Activated CD4-positive, alpha-beta T cell treated with anti-CD3 and anti-CD28 coated beads for 1 hour (primary cell): ENCODE measurements around the gene SLC6A4.
"Not testable (repeated sequence)": the region's sequence is repeated elsewhere in the genome, so short reads cannot be mapped to it uniquely, and the experiment has no call there.

Experiments
- DNase-seq: peaks from one replicate; pipeline ENCODE4 v3.0.0-alpha.2; 2020

SLC6A4 gene

DNA sequence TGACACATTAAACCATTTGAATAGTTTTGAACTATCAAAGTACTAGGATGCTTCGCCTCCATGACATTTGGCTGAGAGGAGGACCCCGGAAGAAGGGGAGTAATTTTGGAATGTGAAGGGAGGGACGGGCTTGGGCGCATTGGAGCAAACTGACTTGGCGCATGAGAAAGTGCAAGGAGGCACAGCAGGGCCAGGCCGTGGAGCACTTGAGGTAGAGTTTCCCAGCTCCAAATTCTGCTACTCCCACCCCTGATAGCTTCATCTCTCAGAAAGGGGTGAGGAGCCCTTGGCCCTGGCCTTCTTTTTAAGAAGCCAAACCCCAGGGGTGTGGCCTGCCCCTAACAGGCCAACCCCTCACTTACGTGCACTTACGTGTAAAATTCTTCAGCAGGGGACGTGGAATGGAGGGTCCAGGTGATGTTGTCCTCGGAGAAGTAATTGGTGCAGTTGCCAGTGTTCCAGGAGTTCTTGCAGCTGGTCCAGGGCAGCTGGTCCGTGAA lies 17.7 kb downstream of the SLC6A4 start:
- no peak for DNase-seq

DNA sequence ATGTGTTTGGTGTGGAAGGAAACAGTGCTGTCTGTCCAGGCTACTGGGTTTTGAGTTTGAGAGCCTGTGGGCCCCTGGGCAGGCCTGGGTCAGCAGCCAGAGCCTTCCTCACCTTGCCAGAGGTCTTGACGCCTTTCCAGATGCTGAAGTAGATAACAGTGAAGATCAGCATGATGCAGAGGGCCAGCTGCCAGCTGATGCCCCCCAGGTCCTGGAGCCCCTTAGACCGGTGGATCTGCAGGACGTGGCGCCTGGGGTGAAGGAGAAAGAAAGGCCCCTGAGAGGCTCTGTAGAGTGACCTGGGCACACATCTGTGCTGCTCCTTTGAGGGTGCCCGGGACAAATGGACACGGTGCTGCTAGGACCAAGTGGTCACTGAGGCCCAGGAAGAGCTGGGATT lies 18.4 kb downstream of the SLC6A4 start:
- no peak for DNase-seq

DNA sequence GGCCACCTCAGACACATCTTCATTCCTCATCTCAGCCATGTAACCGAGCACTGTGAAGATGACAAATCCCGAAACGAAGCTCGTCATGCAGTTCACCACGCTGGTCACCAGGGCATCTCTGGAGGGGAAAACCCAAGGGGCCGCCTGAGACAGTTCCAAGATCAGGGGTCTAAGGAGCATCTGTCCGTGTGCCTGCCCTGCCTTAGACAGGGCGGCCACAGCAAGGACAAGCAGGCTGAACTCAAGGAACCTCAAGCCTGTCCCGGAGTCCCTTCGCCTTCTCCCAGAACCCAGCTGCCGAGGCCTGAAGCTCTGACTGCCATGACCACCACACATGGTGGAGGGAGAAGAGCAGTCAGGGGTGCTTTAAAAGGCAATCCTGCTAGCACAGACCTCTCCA lies 22.7 kb downstream of the SLC6A4 start:
- no peak for DNase-seq

DNA sequence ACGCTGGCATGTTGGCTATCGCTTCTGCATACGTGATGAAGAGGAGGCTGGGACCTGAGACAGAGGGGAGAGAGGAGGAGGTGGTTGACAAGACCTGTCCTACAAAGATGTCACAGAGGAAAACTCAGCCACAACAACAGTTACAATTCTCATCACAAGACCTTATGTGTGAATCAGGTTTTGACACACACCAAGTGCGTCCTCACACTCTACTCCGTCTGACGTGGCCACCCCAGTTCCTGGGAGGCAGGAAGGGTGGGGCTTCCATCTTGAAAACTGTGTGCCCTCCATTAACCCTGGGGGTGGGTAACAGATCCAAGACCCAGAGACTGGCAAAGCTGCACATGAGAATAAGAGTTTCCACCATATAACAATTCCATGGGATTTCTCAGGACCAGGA lies 24.1 kb downstream of the SLC6A4 start:
- no peak for DNase-seq

DNA sequence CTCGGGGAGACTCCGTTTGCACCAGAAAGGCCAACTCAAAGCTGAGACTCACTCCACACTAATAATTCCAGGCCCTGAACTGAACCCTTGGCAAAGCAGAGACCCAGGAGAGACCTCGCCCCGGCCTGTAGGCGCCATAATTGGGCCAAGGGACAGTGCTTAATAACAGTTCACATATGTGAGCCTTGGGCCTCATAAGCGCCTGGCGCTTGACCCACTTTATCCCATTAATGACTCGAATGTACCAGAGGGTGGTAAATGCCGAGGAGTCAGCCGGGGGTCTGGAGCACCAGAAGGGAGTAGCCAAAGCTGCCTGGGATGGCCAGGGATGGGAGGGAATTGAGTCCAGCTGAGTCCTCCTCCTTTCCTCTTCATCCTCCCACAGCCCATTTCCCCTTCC lies 24.6 kb downstream of the SLC6A4 start:
- DNase-seq = no peak

DNA sequence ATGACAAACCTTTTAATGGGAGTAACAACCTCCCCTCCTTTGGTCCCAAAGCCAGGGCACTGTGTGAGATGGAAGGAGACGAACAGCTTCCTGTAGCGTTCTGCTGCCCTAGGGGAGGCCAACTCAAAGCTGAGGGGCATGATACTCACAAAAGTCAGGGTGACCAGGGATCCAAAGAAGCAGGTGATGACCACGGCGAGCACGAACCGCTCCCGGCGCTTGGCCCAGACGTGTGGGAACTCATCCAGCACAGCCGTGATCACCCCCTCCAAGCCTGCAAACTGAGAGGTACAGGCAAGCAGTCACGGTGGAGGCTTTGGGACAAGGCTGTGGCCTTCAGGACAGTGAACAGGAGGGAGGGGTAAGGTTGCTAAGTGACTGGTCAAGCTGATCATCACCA lies 25.1 kb downstream of the SLC6A4 start:
- DNase-seq = no peak

DNA sequence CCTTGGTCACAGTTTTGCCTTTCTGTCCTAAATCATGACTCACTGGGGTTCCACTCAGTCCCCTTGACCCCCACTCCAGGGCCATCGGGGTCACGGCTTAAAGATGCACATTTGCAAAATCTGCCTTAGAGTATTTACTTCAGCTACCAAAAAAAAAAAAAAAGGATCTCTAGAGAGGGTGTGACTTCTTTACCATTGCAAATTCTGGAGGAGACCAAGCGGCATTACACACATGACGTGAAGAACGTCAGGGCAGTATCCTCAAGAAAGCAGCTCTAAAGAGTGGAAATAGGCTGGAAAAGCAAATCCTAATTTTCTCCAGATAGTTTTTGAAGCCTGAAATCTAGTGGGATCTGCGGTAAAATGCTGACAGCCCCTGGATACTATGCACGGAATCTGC lies 25.6 kb downstream of the SLC6A4 start:
- no peak for DNase-seq

DNA sequence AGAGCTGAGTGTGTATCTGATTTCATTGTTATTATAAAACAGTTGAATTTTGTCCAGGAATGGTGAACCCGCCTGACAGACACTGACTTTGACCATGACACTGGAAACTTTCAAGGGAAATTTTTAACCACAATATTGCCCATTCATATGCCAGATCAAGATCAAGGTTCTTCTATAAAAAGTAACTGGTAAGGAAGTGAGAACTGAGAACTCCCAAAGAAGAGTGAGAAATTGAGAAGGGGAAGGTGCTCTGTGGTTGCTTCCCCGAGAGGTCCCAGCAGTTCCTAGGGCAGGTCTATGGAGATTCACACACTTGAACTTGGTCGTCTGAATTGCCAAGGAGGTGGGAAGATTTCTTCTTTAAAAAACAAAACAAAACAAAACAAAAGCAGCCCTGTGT lies 27.3 kb downstream of the SLC6A4 start:
- DNase-seq = no peak

DNA sequence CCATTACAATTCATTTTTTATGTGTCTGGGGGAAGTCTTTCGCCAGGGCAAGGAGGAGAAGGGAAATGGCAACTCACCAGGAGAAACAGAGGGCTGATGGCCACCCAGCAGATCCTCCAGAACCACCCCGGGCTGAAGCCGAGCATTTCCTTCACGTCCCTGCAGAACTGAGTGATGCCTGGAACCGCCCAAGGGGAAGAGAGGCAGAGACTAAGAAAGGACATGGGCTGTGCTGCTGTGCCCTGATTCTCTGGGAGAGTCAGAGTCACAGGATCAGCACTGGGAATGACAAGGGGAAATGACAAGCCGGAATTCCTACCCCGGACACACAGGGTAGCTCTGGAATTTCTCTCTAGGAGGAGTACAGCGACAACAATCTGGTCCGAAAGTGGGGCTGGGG lies 27.8 kb downstream of the SLC6A4 start:
- DNase-seq = no peak

DNA sequence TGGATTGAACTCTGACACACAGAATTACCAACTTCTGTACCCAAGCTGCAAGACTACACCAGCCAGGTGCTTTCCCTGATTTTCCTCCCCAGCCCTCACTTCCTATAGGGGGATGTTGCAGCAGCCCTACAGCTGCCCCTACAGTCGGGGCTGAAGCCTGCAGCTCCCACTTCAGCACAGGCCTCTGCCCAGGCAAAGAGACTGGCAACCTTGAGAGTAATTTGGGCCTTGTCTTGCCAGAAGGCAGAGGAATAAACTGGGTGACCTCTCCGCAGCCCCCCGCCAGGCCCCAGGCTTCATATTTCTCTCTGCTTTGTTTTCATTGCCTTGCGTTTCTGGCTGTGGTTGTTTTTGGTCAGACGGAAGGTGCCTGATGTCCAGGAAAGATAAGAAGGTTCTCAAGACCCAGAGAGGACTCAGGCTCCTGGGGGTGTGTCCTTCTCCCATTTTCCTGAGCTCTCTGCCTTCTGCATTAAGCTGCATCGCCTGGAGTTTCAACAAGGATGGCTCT lies 32.0 kb downstream of the SLC6A4 start:
- DNase-seq = no peak

DNA sequence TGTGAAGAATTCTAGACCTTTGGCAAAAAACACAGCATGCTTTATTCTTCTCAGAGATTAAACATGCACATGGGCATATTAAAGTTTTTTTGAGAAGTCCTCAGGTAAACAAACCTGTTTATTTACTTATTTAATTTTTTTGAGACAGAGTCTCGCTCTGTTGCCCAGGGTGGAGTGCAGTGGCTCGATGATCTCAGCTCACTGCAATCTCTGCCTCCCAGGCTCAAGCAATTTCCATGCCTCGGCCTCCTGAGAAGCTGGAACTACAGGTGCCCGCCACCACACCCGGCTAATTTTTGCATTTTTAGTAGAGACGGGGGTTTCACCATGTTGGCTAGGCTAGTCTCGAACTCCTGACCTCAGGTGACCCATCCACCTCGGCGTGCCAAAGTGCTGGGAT lies 34.8 kb downstream of the SLC6A4 start:
- not testable (repeated sequence) for DNase-seq

DNA sequence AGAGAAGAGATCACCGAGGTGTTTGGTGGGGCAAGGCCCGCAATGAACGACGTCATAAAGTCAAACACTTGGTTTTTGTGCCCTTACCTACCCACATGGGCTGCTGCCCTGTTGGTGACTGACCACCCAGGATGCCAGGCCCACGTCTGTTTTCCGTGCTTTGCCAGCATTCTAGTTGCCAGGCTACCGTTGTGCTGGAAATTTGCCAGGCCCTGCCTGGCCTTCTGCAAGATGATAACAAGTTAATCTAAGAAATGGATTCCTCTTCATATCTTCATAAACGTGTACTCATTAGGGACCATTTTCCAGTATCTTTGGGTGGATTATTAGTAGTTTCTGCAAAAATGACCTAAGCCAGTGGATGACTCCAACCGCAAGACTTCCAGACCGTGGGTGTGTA lies 35.4 kb downstream of the SLC6A4 start:
- DNase-seq = no peak

DNA sequence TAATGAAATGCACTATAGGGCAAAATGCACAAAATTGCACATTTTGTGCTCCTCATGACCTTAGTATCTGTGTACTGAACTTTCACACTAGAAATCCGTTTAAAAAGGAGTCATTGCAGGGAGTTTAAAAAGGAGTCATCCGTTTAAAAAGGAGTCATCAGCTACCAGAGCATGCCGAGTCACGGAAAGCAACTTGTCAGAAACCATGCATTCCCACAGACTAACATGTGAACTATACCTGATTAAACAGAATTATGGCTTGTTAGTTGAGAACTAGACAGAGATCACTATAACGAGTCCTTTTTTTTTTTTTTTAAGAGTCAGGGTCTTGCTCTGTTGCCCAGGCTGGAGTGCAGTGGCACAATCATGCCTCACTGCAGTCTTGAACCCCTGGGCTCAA lies 35.9 kb downstream of the SLC6A4 start:
- no peak for DNase-seq

DNA sequence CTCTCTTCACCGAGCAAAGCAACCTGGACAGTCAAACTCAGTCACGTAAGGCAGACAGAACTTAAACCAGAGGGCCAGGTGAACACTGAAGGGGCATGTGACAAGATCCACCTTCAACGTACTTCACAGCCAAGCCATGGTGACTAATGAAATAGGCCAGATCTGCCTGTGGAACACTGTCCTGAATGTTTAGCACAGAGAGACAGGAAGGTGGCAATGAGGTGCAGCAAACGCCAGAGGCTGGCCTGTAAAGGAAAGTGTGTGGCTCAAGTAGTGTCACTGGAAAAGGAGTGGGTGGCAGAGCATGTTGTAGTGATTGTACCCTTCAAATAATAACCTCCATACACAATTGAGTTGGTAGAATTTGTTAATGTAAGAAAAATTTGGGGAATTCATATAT lies 38.1 kb downstream of the SLC6A4 start:
- no peak for DNase-seq

DNA sequence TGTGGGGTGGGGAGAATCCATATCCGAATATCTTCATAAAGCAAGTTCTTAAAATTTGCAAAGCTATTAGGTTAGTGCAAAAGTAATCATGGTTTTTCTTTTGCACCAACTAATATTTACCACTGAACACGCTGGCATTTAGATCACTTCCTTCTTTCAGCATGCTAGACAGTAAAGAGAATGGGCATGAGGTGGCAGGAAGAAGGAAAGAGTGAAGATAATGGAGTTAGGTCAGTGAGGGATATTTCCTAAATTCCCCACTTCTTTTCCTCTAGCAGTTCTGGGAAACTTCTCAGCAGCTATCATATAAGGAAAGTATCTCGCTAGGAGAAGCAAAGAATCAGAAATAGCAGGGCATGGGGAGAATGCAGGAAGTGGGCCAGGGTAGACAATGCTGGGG lies 39.0 kb downstream of the SLC6A4 start:
- no peak for DNase-seq

DNA sequence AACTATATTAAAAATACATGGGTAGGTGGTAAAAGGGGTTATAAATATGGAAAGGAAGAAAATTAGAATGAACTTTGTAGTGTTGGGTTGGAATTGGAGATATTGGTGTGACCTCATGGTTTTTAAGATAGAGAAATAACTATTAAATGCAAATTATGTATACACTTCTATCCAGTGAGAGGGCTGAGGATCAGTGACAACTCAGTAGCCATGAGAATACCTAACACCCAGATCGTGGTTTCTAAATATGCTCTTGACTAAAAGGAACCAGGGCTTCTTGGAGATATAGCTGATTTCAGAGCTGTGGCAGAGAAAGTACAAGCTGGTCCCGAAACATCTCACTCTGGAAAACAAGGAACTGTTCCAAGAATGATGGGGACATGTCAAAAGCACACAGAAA lies 44.4 kb downstream of the SLC6A4 start:
- DNase-seq = no peak

DNA sequence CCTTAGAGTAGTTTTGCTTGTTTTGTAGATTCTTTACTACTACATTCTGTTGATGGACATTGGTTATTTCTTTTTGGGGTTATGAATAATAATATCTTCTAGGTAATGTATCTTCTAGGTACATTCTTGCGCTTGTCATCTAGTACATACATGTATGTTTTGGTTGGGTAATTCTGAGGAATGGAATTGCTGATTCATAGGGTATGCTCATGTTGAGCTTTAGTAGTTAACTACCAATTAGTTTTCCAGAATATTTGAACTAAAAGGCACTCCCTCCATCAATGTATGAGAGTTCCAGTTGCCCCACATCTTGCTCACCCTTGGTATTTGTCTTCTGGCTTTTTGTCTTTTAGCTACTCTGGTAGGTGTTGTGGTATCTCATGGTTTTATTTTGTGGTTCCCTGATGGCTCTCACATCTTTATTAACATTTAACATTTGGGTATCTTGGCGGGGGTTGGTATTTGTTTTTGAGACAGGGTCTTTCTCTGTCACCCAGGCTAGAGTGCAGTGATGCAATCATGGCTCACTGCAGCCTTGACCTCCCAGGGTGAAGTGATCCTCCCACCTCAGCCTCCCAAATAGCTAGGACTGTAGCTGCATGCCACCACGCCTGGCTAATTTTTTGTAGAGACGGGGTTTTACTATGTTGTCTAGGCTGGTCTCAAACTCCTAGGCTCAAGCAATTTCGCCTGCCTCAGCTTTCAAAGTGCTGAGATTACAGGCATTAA lies 47.1 kb downstream of the SLC6A4 start:
- DNase-seq = no peak

DNA sequence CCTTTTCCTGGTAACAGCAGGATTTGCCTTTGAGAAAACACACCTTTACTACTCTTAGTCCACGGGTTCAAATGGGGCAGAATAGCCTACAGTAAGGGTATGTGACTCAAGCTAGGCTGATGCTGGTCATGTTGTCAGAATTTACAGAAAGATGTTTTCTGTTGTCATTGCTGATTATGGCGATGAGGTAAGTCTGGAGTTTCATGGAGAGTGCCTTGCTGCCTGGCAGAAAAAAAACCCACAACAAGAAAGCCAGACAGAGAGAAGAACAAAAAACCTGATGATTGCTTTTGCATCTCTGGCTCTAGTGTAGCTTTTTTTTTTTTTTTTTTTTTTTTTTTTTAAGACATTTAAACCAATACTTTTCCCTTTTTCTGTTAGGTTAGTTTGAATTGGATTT lies 47.9 kb downstream of the SLC6A4 start:
- no peak for DNase-seq

DNA sequence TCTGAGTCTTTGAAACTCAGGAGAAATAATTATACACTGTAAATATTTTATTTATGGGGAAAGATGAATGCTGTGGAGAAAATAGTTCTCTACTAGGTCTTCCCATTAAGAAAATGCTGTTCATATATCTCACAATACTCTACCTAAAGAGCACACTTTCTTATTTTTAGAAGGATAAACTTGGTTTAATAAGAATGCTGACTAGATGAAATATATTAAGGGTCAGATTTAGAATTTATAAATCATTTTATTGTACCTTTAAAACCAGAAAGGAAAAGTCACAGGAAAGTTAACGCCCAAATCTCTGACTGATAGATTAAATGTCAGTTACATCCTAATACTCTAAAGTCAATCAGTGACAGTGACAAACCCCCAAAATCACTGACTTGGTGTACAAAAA lies 48.7 kb downstream of the SLC6A4 start:
- no peak for DNase-seq

DNA sequence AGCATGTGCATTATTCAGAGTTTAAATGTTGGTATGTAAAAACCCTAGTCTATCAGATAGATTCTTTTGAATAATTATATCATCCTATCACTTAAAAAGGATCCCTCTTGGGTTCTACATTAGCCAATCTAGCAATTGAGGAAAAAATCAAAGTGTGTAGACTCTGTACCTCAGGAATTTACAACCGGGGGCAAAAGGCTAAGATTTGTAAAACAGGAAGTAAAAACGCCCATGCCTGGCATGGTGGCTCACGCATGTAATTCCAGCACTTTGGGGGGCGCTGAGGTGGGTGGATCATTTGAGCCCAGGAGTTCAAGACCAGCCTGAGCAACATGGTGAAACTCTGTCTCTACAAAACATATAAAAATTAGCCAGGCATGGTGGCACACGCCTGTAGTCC lies 58.6 kb downstream of the SLC6A4 start:
- DNase-seq = no peak

DNA sequence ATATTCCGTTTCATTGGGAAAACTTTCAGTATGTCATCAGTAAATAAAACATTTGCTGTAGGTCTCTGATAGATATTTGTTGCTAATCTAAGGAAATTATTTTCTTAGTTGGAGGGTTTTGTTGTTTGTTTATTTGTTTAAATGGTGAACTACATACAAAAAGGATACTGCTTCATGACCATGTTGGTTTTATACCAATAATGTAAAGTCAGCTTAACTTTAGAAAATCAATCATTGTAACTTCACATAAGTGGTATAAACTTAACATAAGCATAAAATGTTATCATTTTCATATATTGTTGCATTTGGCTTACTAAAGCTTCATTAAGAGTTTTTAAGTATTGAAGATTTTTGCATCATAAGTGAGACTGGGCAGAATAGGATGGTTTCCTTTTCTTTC lies 60.9 kb downstream of the SLC6A4 start:
- DNase-seq = no peak

DNA sequence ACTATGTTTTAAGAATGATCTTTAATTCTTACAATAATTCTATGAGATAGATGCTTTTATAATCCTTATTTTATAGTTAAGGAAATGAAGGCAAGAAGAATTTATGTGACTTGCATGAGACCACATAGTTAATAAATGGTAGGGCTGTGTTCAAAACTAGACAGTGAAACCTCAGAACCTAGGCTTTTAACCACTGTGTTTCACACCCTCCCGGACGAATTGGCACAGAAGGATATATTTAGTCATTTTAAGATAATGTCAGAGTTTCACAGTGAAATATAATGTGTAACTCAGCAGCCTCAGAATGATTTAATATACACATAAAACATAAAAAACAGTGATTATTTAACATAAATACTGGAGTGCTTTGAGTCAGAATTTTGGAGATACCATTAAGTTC lies 61.8 kb downstream of the SLC6A4 start:
- DNase-seq = no peak

DNA sequence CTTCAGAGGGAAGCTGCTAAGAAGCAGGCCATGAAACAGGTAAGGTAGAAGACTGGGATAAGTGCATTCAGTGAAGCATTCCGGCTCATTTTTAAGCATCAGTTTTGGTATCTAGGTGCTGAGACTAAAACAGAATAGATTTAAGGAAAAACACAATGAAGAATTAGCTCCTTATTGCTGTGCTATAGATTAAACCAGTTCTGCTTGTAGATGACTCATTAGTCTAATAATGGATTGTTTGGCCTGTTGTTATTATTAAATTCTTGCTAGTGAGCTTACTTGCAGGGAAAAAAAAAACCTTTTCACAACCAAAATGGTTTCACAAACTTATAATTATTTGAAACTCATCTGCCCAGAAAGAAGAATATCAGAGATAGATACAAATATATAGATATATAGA lies 62.9 kb downstream of the SLC6A4 start:
- no peak for DNase-seq

DNA sequence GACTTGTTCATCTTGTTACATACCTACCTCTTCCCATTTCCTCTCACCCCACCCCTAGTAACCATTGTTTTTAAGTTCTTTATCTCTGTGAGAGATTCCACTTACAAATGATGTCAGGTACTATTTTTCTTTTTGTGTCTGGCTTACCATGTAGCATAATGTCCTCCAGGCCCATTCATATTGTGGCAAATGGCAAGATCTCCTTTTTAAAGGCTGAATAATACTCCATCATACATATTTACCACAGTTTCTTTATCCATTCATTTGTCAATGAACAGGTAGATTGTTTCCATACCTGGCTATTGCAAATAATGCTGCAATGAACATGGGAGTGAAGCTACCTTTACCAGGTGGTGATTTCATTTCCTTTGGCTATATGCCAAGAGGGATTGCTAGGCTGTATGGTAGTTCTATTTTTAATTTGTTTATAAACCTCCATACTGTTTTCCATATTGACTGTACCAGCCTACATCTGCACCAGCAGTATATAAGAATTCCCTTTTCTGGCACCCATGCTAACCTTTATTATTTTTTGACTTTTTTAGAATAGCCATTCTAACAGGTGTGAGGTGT lies 65.0 kb downstream of the SLC6A4 start:
- no peak for DNase-seq

DNA sequence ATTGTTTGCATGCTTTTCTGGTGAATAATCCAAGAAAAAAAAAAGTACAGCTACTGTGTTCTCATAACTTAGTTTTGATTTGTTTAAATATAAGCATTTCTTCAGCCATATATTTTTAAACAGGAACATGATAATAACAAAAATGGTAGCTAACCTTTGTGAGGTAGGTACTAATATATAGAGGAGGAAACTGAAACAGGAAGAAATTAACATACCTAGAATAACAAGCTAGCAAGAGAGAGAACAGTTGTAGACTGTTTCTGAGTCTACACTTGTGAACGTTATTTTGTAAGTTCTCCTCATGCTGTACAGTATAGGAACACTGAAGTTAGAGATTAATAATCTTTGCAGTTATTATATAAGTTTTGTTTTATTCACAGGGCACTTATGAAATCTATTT lies 69.5 kb downstream of the SLC6A4 start:
- DNase-seq = no peak
